Activated naive CD4-positive, alpha-beta T cell treated with anti-CD3 and anti-CD28 coated beads, Interleukin-2, amount 50 U/mL, for 72 hours (primary cell): ENCODE results near the gene MAP4. TPM values are rescaled to one million over a fixed set of nuclear protein-coding genes. Genes with fewer than 3 reads are reported as not detected.
A peak's percentile ranks its signal among the peaks of the same experiment; 100 is the strongest.
"Not testable (repeated sequence)": the region's sequence is repeated elsewhere in the genome, so short reads cannot be mapped to it uniquely, and the experiment has no call there.

Experiments used
- ATAC-seq, 2 donors: fragments of 150-1000 bp; cut with Tn5 transposase; 2 replicates each; pipeline ENCODE4 v1.10.0; 2021; ENCODE audit warnings: mild to moderate bottlenecking in 2 of 2, moderate library complexity in 2 of 2
- DNase-seq, 2 donors: peaks; one replicate each; pipeline ENCODE4 v3.0.0; 2021 to 2022; ENCODE audit warnings: low spot score in 2 of 2
- H3K27ac Mint-ChIP-seq, 2 donors: one replicate each; pipeline ENCODE4 v1.8.0; 2022; ENCODE audit warnings: mild to moderate bottlenecking in 2 of 2, mixed read lengths in 2 of 2
- H3K36me3 Mint-ChIP-seq, 2 donors: one replicate each; pipeline ENCODE4 v1.8.0; 2022; ENCODE audit warnings: mixed read lengths in 2 of 2
- H3K9me3 Mint-ChIP-seq, 2 donors: one replicate each; pipeline ENCODE4 v1.8.0; 2022; ENCODE audit warnings: mixed read lengths in 2 of 2
- total RNA-seq, 2 donors: library from RNA; stranded (reverse); gene quantifications; one replicate each; pipeline ENCODE4 v1.2.3, GENCODE V29; 2022

MAP4 gene
- total RNA-seq, 2 donors from 2014 or later = 70.1 to 118 TPM

DNA sequence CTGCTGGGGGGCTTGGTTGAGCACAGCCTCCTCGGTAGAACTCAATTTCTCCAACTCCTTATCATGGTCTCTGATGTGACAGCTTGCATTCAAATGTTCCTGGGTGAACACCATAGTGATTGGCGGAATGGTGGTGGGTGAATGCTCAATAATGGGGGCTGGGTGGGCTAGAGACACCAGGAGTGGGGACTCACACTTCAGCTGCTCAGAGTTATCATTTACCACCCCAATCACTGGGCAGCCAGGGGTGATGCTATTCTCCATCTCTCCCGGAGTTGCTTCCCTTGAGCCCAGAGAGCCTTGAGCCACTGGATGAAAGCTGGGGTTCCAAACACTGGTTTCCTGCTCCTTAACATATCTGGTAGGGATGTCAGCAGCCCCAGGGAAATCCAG is 124.6 kb downstream of the MAP4 start:
- DNase-seq (no peak), ATAC-seq (no peak)
- Mint-ChIP-seq H3K27ac (no peak overlapping the region), H3K36me3 (peaks cover 7 to 10% of the 10 kb centered on the region in 2 donors), H3K9me3 (no peaks in the 10 kb centered on the region)

DNA sequence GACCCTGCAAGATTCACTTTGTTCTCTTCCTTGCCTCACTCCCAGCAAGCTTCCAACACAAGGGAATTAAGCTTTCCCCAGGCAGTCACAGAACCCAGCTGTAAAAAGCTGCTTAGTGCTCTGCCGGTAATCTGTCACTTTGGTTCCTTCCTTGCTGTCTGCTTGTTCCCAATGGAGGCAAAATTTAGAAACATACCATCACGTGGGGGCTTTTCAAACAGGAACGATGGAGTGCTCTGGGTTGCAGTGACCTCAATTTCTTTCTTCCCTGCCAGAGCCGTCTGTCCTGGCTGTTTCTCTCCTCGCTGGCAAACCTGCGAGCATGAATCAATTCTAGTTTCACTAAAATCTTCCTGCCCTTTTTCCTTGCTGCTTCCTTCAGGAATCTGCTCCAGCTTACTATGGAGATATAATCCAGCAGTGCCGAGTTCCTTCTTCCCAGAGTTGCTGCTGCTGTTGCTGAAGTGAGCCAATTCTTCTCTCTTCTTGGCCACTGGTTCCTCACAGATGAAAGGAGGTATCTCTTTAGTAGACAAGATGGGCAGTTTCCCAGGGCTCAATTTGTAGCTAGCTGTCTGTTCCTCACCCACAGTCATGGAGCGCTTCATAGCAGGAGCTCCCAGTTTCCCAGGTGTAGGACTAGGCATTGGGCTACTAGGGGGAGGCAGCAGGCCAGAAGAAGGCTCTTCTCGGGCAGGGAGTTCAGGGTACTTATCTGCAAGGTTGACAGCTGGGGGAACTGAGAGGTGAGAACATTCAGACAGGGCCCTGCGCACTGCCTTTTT is 125.2 kb downstream of the MAP4 start:
- peaks cover 7 to 16% of the 10 kb centered on the region in 2 donors for H3K36me3 Mint-ChIP-seq
- no peaks in the 10 kb centered on the region for H3K9me3 Mint-ChIP-seq
- H3K27ac Mint-ChIP-seq = no peak overlapping the region
- DNase-seq (no peak), ATAC-seq (no peak)

DNA sequence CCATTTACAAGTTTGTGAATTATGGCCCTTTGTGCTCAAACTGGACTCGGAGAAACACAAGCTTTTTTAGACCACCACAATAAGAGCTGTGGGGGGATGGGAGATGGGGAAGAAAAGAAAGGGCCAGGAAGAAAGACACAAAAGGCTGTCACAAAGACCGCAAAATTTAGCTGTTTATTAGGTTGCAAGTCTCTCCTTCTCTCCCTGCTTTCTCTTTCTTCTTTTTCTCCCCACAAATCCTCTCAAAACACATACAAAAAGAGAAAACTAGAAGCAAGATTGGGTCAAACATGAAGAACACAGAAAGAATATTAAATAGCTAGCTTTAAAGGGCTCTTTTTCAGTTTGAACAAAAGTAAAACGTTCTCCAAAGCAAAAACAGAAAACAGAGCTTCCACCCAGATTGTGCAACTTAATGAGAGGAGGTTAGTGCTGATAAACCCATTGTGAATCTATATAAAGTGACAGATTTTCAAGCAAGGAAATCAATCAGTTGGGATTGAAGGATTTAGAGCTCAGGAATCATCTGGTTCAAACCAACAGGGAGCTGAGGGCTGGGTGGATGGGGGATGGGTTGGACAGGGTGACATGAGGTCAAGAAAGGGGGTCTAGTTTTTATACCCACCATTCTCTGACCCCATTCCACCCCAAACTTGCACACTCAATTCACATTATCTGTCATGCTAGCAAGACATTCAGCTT is 125.9 kb downstream of the MAP4 start:
- no peaks in the 10 kb centered on the region for H3K9me3 Mint-ChIP-seq
- ATAC-seq = no peak
- H3K36me3 Mint-ChIP-seq = peaks cover 9 to 21% of the 10 kb centered on the region in 2 donors
- DNase-seq = no peak
- H3K27ac Mint-ChIP-seq = peak overlapping the region in 1 of 2 donors; percentile 44

DNA sequence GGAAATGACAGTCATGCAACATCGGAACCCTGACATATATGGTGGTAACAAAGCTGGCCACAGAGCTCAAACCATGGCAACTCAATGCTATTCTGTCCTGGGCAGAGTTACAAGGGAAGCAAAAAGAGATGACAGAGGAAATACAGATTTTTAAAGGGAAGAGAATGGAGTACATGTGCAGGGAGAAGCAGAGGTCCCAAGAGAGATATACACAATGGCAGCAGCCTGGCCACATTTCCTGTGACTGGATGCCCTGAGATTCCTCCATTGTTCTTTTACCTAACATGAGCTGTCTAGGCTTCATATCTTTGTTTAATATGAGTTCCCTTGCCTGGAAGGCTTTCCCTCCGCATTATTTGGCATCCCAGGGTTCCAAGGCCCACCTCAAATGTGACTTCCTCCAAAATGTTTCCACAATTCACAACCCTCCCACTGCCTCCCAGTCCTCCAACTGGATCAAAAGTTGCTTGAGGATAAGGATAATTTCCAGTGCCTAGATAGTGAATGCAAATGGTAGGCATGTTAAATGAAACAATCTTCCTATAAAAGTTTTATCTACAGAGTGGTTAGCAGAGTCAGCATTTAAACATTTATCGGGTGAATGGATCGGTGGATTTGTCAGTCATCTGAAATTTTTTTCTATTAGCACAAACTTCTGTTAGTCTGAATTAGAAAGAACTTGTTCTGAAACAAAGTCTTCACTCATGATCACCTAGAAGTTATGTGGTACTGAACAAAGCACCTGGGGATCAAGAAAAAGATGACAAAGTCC is 127.0 kb downstream of the MAP4 start:
- no peak for ATAC-seq
- no peak for DNase-seq
- H3K36me3 Mint-ChIP-seq = peaks cover 16 to 29% of the 10 kb centered on the region in 2 donors
- peak overlapping the region in 1 of 2 donors; percentile 24 for H3K27ac Mint-ChIP-seq
- no peaks in the 10 kb centered on the region for H3K9me3 Mint-ChIP-seq

- H3K9me3 Mint-ChIP-seq, ATAC-seq, DNase-seq: not testable (repeated sequence)
- Mint-ChIP-seq H3K27ac (peak overlapping the region in 1 of 2 donors; percentile 52), H3K36me3 (peaks cover 16 to 29% of the 10 kb centered on the region in 2 donors)
These were observed 128.2 kb downstream of the MAP4 start for GRCh38 chr3:47887991-47888390.

GRCh38 chr3:47885168-47885567 is 131.0 kb downstream of the MAP4 start:
- H3K9me3 Mint-ChIP-seq = no peaks in the 10 kb centered on the region
- H3K27ac Mint-ChIP-seq = peak overlapping the region in 1 of 2 donors; percentile 9

GRCh38 chr3:47884603-47885002 is 131.6 kb downstream of the MAP4 start:
- no peak for DNase-seq
- Mint-ChIP-seq H3K9me3 (no peaks in the 10 kb centered on the region), H3K27ac (peak overlapping the region in 1 of 2 donors; percentile 9), H3K36me3 (peaks cover 16 to 22% of the 10 kb centered on the region in 2 donors)
- no peak for ATAC-seq

More at GRCh38 chr3:47885168-47885567, 131.0 kb downstream of the MAP4 start:
- no peak for DNase-seq
- no peak for ATAC-seq
- peaks cover 16 to 22% of the 10 kb centered on the region in 2 donors for H3K36me3 Mint-ChIP-seq

DNA sequence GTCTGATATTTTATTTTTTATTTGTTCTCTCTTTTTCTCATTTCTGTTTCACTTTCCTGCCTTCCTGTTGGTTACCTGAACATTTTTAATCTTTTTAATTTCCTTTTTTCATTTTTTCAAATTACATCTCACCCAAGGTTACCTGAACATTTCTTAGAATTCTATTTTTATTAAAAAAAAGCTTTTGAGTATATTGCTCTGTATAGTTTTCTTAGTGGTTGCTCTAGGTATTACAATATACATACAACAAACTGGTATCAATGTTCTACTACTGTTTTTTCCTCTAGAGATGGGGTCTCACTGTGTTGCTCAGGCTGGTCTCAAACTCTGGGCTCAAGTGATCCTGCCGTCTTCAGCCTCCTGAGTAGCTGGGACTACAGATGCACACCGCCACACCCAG is 133.9 kb downstream of the MAP4 start:
- no peak for ATAC-seq
- Mint-ChIP-seq H3K9me3 (no peaks in the 10 kb centered on the region), H3K36me3 (peaks cover 10 to 22% of the 10 kb centered on the region in 2 donors), H3K27ac (no peak overlapping the region)
- DNase-seq = no peak

- no peaks in the 10 kb centered on the region for H3K9me3 Mint-ChIP-seq
- no peak overlapping the region for H3K27ac Mint-ChIP-seq
- no peak for ATAC-seq
These were observed 138.5 kb downstream of the MAP4 start for GRCh38 chr3:47877719-47878118.

DNA sequence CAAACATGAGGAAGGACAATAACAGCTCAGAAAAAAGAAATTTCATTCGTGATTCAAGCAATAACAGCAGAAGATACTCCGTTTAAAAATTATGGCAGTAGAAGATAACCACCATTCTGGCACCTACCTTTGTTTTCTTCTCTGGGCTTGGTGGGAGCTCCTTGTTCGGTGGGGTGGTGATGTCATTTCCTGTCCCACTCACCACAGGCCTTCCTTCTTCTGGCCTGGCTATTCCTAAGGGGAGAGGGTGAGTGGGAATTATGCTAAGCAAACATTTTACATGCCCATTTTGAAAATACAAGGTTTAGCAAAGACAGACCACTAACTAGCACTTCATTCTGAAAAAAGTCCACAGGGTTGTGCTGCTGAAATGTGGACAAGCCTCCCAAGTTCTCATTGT is 138.9 kb downstream of the MAP4 start:
- H3K27ac Mint-ChIP-seq = no peak overlapping the region
- ATAC-seq = no peak
- no peaks in the 10 kb centered on the region for H3K36me3 Mint-ChIP-seq
- H3K9me3 Mint-ChIP-seq = no peaks in the 10 kb centered on the region
- DNase-seq = no peak

More at GRCh38 chr3:47877719-47878118, 138.5 kb downstream of the MAP4 start:
- no peak for DNase-seq
- no peaks in the 10 kb centered on the region for H3K36me3 Mint-ChIP-seq

DNA sequence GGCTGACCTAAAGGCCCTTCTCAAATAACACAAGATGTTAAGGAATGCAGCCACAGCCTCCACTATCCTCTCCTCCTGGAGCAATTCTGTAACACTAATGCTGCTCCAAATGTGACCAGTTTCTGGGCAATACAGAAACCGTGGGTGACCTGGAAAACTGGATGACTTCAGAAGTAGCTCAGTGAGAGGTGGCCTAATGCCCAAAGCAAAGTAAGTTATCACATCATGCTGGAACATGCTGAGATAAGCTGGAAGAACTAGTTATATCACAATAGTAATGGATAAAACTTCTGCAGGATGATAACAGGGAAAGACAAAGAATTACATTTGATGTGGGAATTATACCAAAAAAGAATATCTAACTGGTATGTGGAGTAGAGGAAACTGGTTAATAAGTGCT is 141.3 kb downstream of the MAP4 start:
- Mint-ChIP-seq H3K9me3 (no peaks in the 10 kb centered on the region), H3K27ac (no peak overlapping the region), H3K36me3 (peaks cover 0 to 5% of the 10 kb centered on the region in 2 donors)
- DNase-seq = no peak
- no peak for ATAC-seq

- no peak for ATAC-seq
- peak overlapping the region in 1 of 2 donors; percentile 65 for H3K27ac Mint-ChIP-seq
- no peaks in the 10 kb centered on the region for H3K9me3 Mint-ChIP-seq
- no peak for DNase-seq
- H3K36me3 Mint-ChIP-seq = peaks cover 0 to 5% of the 10 kb centered on the region in 2 donors
These were observed 141.8 kb downstream of the MAP4 start for GRCh38 chr3:47874438-47874837.

GRCh38 chr3:47872916-47873315 is 143.3 kb downstream of the MAP4 start:
- DNase-seq (no peak), ATAC-seq (no peak)
- Mint-ChIP-seq H3K27ac (no peak overlapping the region), H3K36me3 (peaks cover 0 to 5% of the 10 kb centered on the region in 2 donors), H3K9me3 (no peaks in the 10 kb centered on the region)

DNA sequence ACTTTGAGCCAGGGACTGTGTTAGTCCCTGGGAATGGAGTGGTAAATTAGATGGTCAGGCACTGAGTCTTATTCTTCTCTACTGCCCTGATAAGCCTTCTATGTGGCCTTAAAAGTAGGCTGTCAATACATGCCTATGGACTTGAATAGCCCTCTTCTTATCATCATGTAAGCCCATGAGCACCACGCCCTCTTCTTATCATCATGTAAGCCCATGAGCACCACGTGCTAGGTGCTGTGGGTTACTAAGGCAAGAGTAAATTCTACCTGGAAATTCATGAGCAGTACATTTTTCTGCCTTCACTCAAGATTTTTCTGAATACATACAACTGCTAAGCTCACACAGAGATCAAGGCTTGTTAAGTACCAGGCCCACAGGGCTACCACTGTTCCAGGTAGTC is 144.8 kb downstream of the MAP4 start:
- ATAC-seq (no peak), DNase-seq (no peak)
- Mint-ChIP-seq H3K36me3 (peaks cover 0 to 5% of the 10 kb centered on the region in 2 donors), H3K9me3 (no peaks in the 10 kb centered on the region), H3K27ac (no peak overlapping the region)

- H3K36me3 Mint-ChIP-seq = peaks cover 0 to 5% of the 10 kb centered on the region in 2 donors
These were observed 145.4 kb downstream of the MAP4 start for GRCh38 chr3:47870702-47871260.

GRCh38 chr3:47870156-47870555 is 146.1 kb downstream of the MAP4 start:
- Mint-ChIP-seq H3K36me3 (peaks cover 0 to 5% of the 10 kb centered on the region in 2 donors), H3K9me3 (no peaks in the 10 kb centered on the region), H3K27ac (peak overlapping the region in 1 of 2 donors; percentile 4)
- DNase-seq (no peak), ATAC-seq (no peak)

More at GRCh38 chr3:47870702-47871260, 145.4 kb downstream of the MAP4 start:
- no peak for ATAC-seq
- Mint-ChIP-seq H3K9me3 (no peaks in the 10 kb centered on the region), H3K27ac (peak overlapping the region in 1 of 2 donors; percentile 75)
- no peak for DNase-seq
